SK-N-MC (cell line): ENCODE results near the gene RGL3.

ENCODE experiments used
- EZH2 ChIP-seq: fragments of 200-600 bp; sonication (generic); IDR thresholded peaks from one replicate; pipeline ENCODE4 v1.6.1; 2017; ENCODE audit warnings: antibody characterized with exemption
- FOXP2 ChIP-seq: optimal IDR thresholded peaks from 2 replicates; pipeline ENCODE3; 2011; ENCODE audit warnings: mild to moderate bottlenecking, moderate library complexity; ENCODE audit not compliant: insufficient read depth; ENCODE audit errors: extremely low read length, control extremely low read depth

DNA sequence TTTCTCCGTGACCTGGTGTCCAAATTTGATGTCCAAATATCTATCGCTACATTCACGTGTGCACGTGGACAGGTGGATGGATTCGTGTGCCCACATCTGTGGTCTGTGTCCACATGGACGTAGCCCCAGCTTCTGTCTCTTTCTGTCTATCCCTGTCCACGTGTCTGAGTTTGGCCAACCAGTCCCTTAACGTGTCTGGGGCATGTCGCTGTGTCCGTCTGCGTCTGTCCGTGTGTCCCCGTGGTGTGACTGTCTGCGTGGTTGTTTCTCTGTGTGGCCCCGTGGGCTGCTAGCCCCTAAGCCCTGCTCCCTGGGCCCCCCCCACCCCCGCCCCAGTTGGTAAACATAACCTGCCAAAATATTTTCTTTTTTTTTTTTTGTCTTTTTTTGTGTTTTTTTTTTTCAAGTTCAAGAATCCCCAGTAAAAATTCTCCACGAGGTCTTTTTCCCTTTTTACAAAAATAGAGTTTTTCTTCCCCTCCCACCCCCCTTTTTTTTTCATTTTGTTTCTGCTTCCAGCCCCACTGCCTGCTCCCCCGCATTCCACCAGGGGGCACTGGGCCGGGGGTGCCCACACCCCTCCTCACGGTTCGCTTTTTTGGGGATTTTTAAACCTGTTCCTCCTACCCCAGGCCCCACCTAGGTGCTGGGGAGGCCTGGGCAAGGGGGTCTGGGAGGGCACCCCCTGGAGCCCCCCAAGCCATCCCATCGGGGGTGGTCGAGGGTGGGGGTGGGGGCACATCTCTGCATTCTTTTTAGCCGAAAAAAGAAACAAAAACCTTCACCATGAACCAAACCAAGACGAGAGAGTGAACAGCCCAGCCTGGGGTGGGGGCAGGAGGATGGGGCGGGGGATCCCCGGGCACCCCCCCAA, 34.6 kb upstream of the RGL3 start:
- no peak for TF ChIP-seq EZH2
- no peak for TF ChIP-seq FOXP2
